ENCODE results near the gene GMDS. TPM values are rescaled to one million over a fixed set of nuclear protein-coding genes. Genes with fewer than 3 reads are reported as not detected.

The GMDS gene
- total RNA-seq, 2 donors from 2014 or later = 25.4 to 29.5 TPM

DNA sequence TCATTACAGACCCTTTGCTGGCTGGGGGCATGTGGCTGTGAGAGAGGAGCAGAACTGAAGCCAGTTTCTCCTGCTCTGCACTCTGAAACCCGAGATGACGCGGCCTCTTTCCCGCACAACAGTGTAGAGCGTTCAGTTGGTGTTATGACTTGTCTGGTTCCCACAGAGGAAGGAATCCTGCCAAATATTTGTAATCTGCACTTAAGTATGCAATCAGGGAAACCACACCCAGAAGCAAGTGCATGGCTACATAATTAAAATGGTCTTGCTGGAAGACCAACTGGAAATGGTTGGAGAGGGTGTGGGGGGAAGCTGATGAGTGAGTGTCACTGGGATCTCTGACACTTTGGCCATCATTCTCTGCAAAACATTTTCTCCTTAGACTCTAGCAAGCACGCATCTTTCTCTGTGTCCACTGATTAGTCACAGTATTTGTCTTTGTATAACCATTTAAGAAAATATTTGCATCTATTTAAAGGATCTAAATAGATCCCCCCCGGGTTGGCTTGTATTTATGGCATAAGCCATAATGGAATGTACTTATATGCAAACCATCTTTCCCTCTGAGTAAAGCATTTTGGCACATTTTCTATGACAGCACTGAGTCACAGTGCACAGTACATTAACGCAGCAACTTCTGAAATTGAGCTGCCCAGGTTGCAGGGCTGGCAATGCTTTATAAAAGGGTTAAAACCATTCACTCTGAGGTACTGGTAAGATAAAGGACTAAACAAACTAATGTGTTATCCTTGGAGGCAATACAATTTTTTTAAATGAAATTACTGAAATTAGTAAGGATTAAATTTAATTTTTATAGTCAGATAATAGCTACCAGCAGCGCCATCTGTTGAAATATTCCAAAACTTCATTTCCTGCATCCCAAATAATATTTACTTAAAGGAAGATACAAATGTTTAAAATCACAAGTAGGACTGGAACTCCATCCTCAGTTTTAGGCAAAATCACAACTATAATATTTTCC lies 559.0 kb downstream of the GMDS start:
- Histone ChIP-seq H3K4me1 (ENCODE audit: control insufficient read depth, insufficient read depth, low read length) (no peaks in the 10 kb centered on the region), H3K4me3 (ENCODE audit: low read length) (no peak overlapping the region), H3K36me3 (ENCODE audit: control insufficient read depth, insufficient read depth, low read length) (no peaks in the 10 kb centered on the region), H3K9me3 (ENCODE audit: control insufficient read depth, low read length) (no peaks in the 10 kb centered on the region), H3K9ac (ENCODE audit: extremely low read depth, low read length, poor library complexity, severe bottlenecking) (no peak overlapping the region), H3K27ac (ENCODE audit: low read depth, low read length) (no peak overlapping the region), H3K27me3 (ENCODE audit: control insufficient read depth, insufficient read depth, low read length, poor library complexity, severe bottlenecking) (no peaks in the 10 kb centered on the region)
- H3K27ac Mint-ChIP-seq = no peak overlapping the region
- no peaks in the 10 kb centered on the region for H3K27me3 Mint-ChIP-seq (ENCODE audit: insufficient read depth)
- no peaks in the 10 kb centered on the region for H3K9me3 Mint-ChIP-seq
- H3K4me3 Mint-ChIP-seq = no peak overlapping the region
- 93% methylated on average over 5 to 9 of the region's 9 CpGs for WGBS, 2 experiments (ENCODE audit: insufficient coverage in 1 of 2, insufficient read length in 1 of 2)
- peaks cover 4% of the 10 kb centered on the region for H3K4me1 Mint-ChIP-seq
- DNase-seq = no peak
- TF ChIP-seq, protein P1, sequence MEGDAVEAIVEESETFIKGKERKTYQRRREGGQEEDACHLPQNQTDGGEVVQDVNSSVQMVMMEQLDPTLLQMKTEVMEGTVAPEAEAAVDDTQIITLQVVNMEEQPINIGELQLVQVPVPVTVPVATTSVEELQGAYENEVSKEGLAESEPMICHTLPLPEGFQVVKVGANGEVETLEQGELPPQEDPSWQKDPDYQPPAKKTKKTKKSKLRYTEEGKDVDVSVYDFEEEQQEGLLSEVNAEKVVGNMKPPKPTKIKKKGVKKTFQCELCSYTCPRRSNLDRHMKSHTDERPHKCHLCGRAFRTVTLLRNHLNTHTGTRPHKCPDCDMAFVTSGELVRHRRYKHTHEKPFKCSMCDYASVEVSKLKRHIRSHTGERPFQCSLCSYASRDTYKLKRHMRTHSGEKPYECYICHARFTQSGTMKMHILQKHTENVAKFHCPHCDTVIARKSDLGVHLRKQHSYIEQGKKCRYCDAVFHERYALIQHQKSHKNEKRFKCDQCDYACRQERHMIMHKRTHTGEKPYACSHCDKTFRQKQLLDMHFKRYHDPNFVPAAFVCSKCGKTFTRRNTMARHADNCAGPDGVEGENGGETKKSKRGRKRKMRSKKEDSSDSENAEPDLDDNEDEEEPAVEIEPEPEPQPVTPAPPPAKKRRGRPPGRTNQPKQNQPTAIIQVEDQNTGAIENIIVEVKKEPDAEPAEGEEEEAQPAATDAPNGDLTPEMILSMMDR (conservative IDR thresholded peaks at IDR 0.05) = peak; percentile 36
- no peaks in the 10 kb centered on the region for H3K36me3 Mint-ChIP-seq (ENCODE audit: low read depth)

DNA sequence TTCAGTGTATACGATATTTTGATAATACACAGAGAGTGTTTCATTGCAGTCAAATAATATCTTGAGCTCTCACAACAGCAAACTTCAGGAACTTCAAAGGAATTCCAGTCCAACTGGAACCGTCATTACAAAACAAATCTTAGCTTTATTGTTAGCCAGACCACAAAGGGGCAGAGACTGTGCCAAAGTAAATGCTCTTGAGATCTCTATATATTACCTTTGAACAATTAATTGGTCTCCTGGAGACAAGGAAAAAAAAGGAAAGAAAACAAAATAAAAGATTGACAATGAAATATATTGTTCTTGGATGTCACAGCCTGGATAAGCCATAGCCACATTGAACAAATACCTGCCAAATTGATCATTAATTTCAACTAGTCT lies 565.7 kb downstream of the GMDS start:
- Histone ChIP-seq H3K9ac (ENCODE audit: extremely low read depth, low read length, poor library complexity, severe bottlenecking) (no peak overlapping the region), H3K27ac (ENCODE audit: low read depth, low read length) (no peak overlapping the region), H3K4me1 (ENCODE audit: control insufficient read depth, insufficient read depth, low read length) (no peaks in the 10 kb centered on the region), H3K9me3 (ENCODE audit: control insufficient read depth, low read length) (no peaks in the 10 kb centered on the region), H3K27me3 (ENCODE audit: control insufficient read depth, insufficient read depth, low read length, poor library complexity, severe bottlenecking) (no peaks in the 10 kb centered on the region), H3K4me3 (ENCODE audit: low read length) (no peak overlapping the region), H3K36me3 (ENCODE audit: control insufficient read depth, insufficient read depth, low read length) (no peaks in the 10 kb centered on the region)
- H3K27me3 Mint-ChIP-seq (ENCODE audit: insufficient read depth) = peaks cover 2% of the 10 kb centered on the region
- 91 to 100% methylated on average over 2 of the region's 2 CpGs for WGBS, 2 experiments (ENCODE audit: insufficient coverage in 1 of 2, insufficient read length in 1 of 2)
- H3K9me3 Mint-ChIP-seq = no peaks in the 10 kb centered on the region
- H3K4me1 Mint-ChIP-seq = no peaks in the 10 kb centered on the region
- H3K36me3 Mint-ChIP-seq (ENCODE audit: low read depth) = no peaks in the 10 kb centered on the region
- no peak for DNase-seq
- TF ChIP-seq, protein P1 (conservative IDR thresholded peaks at IDR 0.05) = no peak
- no peak overlapping the region for H3K27ac Mint-ChIP-seq
- H3K4me3 Mint-ChIP-seq = no peak overlapping the region

DNA sequence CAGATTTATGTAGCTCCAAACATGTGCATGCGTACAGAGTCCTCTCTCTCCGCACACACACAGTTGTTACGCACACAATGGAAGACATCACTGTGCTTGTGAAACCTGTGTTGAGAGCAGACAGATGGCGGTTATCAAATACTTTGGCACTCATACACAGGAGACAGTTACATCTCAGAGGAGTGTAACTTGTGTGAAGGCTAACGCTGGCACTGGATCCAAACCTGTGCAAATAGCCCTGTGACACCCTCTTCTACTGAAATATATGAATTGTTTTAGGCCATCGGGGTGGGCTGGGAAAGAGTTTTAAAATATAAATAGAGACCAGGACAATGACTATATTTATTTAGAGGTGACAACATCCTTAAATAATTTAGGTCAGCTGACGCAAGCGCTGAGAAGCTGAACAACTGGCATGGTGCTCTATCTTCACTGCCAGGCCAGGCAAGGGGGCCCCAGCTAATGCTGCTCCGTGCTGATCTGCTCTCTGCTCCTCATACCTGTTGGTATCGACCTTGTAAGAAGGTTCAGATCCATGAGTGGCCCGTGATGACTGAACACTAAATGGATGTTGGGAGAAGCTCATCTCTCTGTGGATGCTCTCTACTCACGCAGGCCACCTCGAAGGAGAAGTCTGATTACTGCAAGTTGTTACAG lies 566.2 kb downstream of the GMDS start:
- H3K9me3 ChIP-seq (ENCODE audit: control insufficient read depth, low read length) = no peaks in the 10 kb centered on the region
- H3K27me3 ChIP-seq (ENCODE audit: control insufficient read depth, insufficient read depth, low read length, poor library complexity, severe bottlenecking) = no peaks in the 10 kb centered on the region
- no peak overlapping the region for H3K27ac ChIP-seq (ENCODE audit: low read depth, low read length)
- H3K27ac Mint-ChIP-seq = no peak overlapping the region
- H3K4me3 ChIP-seq (ENCODE audit: low read length) = no peak overlapping the region
- H3K4me1 ChIP-seq (ENCODE audit: control insufficient read depth, insufficient read depth, low read length) = no peaks in the 10 kb centered on the region
- TF ChIP-seq, protein P1 (conservative IDR thresholded peaks at IDR 0.05) = no peak
- no peaks in the 10 kb centered on the region for H3K36me3 ChIP-seq (ENCODE audit: control insufficient read depth, insufficient read depth, low read length)
- H3K4me1 Mint-ChIP-seq = no peaks in the 10 kb centered on the region
- peaks cover 2% of the 10 kb centered on the region for H3K27me3 Mint-ChIP-seq (ENCODE audit: insufficient read depth)
- 85 to 90% methylated on average over 12 of the region's 13 CpGs for WGBS, 2 experiments (ENCODE audit: insufficient coverage in 1 of 2, insufficient read length in 1 of 2)
- no peak overlapping the region for H3K4me3 Mint-ChIP-seq
- DNase-seq = no peak
- no peaks in the 10 kb centered on the region for H3K9me3 Mint-ChIP-seq
- no peaks in the 10 kb centered on the region for H3K36me3 Mint-ChIP-seq (ENCODE audit: low read depth)
- no peak overlapping the region for H3K9ac ChIP-seq (ENCODE audit: extremely low read depth, low read length, poor library complexity, severe bottlenecking)

All from endodermal cell (in vitro differentiated cells).